Omental fat pad (tissue), 4 donors: ENCODE measurements around the gene CAST. TPM values are rescaled to one million over a fixed set of nuclear protein-coding genes. Genes with fewer than 3 reads are reported as not detected.

Experiments used
- ATAC-seq: fragments of 150-250 bp; one replicate; pipeline ENCODE4 v1.9.1; 2016; ENCODE audit warnings: mild to moderate bottlenecking, moderate library complexity; ENCODE audit not compliant: low FRiP score
- DNase-seq: peaks from one replicate; pipeline ENCODE4 v3.0.0-alpha.2; 2019; ENCODE audit warnings: low spot score
- CTCF ChIP-seq, 3 donors: fragments of 450-650 bp; IDR thresholded peaks; one replicate each; pipeline ENCODE4 v1.5.1; 2016 to 2017; ENCODE audit warnings: antibody characterized with exemption in 3 of 3, mild to moderate bottlenecking in 3 of 3, moderate library complexity in 2 of 3
- total RNA-seq, 4 donors: library from RNA; depleted of rRNA; stranded (reverse); fragments of >200 nt; gene quantifications; one replicate each; pipeline ENCODE4 v1.1.0, GENCODE V29; 2016

Gene CAST
- total RNA-seq, 4 donors from 2014 or later, result 224 to 362 (median 285) TPM

DNA sequence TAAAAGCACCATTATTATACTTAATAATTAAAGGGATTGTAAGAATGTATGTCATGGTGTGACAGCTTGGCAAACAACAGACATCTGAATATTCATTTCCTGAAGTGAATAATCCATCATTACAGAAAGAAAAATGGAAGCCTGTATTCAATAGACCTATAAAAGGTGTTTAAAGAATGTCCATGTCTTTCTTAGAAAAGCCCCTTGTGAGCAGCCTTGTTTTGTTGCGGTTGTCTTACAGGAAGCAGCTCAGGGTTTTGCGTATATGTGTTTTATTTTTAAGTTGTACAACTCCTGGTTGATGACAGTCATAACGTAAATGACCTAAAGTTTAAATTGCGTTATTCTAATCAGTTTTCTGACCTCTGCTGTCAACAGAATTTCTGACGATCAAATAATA lies 53.8 kb downstream of the CAST start:
- DNase-seq (no peak), ATAC-seq (no peak)
- TF ChIP-seq CTCF (IDR thresholded peaks at IDR 0.05), result no peak

DNA sequence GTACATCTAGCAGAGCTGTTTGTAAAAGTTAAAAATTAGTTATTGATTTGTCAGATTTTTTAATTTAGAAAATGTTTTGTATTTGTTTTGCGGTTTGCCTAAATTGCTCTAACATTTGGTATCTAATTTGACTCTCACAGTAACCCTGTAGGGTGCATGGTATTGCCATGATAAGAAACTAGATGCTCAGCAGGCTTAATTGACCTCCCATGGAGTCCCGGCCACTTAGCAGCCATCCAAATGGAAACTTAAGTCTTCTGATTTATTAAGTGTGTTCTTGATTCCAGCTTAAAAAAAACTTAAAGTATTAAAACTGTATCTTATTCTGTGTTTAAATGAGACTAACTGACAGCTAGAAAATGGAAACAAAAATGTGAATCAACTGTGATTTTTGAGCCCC lies 54.5 kb downstream of the CAST start:
- DNase-seq, result no peak
- ATAC-seq, result no peak
- TF ChIP-seq CTCF (IDR thresholded peaks at IDR 0.05), result no peak

DNA sequence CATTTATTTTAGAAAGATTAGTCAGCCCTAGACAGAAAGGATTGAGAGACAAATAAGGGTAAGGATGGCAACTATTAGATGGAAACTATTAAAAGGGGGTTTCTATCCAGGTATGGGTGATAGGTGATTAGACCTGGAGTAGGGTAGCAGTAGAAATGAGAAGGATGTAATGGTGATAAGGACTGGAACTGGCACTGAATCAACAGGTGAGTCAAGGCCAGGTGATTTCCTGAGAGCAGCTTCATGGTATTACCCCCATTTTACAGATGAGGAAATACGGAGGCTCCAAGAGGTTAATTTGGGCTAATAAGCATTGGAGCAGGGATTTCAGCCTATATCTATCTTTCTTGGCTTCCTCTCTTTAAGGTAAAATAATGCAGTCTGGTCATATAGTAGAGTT lies 55.7 kb downstream of the CAST start:
- DNase-seq (no peak), ATAC-seq (no peak)
- no peak for TF ChIP-seq CTCF (IDR thresholded peaks at IDR 0.05)

DNA sequence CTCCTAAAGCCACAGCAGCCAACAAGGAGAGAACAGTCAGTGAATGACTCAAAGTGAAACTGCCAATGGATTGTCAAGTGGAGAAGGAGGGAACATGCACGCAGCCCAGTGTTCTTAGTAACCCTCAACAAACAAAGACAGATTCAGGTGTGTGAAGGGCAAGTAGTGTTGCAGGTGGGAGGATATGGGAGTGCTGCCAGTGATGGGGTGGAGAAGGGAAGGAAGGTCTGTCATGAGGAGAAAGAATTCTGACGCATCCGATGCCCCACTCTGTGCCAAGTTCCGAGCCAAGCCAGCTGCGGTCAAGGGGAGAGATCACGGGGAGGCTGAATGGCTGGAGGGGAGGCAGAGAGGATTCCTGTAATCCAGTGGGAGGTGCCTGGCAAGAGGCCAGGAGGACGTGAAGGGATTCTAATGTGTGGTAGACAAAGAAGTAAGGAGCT lies 56.5 kb downstream of the CAST start:
- TF ChIP-seq CTCF (IDR thresholded peaks at IDR 0.05), result no peak
- peak; percentile 86 for DNase-seq
- peak; percentile 85 for ATAC-seq

DNA sequence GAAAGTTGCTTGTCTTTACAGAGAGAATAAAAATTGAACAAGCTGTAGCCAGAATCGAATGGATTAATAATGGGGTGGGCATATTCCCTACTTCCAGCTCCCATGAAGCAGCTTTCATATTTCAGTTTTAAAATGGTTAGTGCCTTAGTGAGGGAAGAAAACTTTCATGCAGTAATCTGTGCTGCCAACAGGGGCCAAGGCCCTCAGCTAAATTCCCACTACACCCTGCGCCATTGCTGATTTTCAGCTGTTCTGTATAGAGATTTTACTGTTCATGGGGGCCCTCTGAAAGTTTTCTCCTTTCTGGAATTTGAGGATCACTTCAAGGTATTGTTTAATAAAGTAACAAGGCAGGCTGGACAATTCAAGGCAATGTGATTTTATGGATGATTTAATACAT lies 58.2 kb downstream of the CAST start:
- no peak for ATAC-seq
- no peak for TF ChIP-seq CTCF (IDR thresholded peaks at IDR 0.05)
- DNase-seq, result no peak

DNA sequence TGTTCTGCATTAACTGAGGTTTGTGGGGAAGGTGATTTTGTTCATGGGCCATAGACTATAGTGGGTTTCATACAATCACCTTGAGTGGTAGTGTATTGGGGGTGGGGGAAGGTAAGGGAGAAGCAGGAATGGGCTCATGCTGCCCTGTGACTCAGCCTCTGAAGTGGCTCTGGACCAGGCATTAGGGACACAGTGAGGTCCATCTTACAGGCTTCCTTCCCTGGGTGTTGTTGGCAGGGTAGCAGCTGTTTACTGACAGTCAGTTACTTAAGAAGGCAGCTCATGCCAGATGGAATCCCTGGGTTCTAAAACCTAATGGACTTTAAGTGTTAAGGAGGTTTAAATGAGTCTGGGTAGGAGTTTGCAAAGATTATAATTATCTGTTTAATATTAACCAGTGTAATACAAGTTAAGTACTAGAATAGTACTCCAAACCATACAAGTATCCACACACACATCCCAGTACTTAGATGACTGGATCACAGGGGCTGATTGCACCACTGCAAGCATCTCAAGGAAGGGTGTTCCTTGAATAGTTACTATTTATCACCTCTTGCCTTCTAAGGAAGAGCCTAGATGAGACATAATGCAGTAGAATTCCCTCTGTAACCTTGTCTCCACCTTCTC lies 59.3 kb downstream of the CAST start:
- DNase-seq (no peak), ATAC-seq (peak; percentile 48)
- no peak for TF ChIP-seq CTCF (IDR thresholded peaks at IDR 0.05)

DNA sequence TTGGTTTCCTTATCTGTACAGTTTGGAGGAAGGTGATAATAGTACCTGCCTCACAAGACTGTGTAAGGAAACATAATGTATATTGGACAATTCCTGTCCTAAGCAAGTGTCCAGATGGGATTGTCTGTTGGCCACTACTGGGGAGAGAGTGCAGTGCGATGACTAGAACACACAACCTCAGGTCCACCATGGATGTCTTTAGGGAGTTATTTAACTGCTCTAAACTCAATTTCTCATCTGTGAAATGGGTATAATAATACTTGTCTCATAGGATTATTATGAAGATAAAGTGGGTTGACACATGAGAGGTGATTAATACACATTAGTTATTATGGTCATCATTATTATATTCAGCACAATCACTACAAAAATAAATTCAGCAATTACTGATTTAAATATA lies 63.1 kb downstream of the CAST start:
- DNase-seq (no peak), ATAC-seq (no peak)
- no peak for TF ChIP-seq CTCF (IDR thresholded peaks at IDR 0.05)
